SK-MEL-5 (cell line): ENCODE results near the gene DOHH. TPM values are rescaled to one million over a fixed set of nuclear protein-coding genes. Genes with fewer than 3 reads are reported as not detected.

Source experiments
- DNase-seq: peaks from one replicate; pipeline ENCODE4 v3.0.0-alpha.2; 2016; ENCODE audit warnings: low read depth, low spot score
- in situ Hi-C: cut with HindIII; loops from 2 replicates; pipeline ENCODE4 v1.10.0; 2016; ENCODE audit warnings: low sequenced_read_pairs, high pct_unique_total_duplicates, low pct_unique_long_range_greater_than_20kb
- polyA plus RNA-seq, 2 experiments: library from polyadenylated mRNA; depleted of rRNA; stranded (reverse); fragments of >200 nt; gene quantifications; 2 replicates each; pipeline ENCODE4 v1.2.3, GENCODE V29; 2015
- total RNA-seq: library from RNA; depleted of rRNA; stranded (reverse); fragments of >200 nt; shearing (Covaris generic); gene quantifications from 2 replicates; pipeline ENCODE4 v1.2.3, GENCODE V29; 2014; rRNA removed

The DOHH gene
- total RNA-seq, result 13.1 and 13.4 TPM in 2 replicates
- 22.8 and 27.0 TPM in 2 replicates for polyA plus RNA-seq (2015; cell fraction: cytosol; rRNA removed)
- 14.2 and 14.9 TPM in 2 replicates for polyA plus RNA-seq (2015; cell fraction: nucleus; rRNA removed)

DNA sequence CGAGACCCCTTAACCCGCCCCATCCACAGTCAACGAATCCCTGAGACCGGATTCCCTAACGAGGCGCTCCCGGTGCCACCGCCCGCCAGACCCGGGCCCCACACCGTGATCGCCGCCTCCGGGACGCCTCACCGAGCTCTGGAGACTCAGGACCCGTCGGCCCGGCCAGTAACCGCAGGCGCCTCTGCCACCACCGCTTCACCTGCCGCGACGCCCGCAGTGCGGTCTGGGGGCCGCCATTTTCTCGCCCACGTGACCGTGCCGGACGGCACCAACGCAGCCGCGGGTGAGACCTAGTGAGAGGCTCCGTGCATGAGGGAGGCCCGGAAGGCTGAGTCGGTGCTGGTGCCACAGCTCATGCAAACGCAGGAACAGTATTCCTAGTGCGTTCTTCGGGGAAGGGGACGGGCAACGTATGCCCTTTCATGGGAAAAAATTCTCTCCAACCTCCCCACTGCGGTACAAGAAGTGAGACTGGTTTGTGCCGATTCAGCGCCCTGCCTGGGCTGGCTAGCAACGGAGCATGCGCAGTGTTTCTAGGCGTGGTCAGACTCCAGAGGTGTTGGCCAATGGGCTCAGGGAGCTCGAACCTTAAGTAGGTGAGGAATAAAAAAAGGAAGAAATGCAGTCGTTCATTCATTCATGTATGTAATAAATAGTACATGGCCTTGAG lies at the start of gene DOHH:
Gene DOHH (minus strand): TSS at position 246 of the 673 bp plus-strand sequence. CDS start 3,860 bp downstream, outside the sequence.
- in situ Hi-C loops, result no loop called here
- peak; percentile 96 for DNase-seq

DNA sequence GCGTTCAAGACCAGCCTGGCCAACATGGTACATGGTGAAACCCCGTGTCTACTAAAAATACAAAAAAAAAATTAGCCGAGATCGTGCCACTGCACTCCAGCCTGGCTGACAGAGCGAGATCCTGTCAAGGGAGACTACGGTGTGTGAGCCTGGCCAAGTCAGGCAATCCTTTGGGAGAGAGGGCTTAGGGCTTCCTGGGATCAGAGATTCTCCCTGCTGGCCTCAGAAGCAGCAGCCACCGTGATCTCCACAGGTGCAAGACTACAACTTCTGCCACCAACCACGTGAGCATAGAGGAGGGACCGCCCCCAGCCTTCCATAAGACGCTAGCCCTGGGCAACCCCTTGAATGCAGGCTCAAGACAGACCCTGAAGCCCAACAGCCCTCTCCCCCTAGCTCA lies 49.3 kb upstream of the DOHH start:
- peak; percentile 47 for DNase-seq
- in situ Hi-C loops, result no loop called here

DNA sequence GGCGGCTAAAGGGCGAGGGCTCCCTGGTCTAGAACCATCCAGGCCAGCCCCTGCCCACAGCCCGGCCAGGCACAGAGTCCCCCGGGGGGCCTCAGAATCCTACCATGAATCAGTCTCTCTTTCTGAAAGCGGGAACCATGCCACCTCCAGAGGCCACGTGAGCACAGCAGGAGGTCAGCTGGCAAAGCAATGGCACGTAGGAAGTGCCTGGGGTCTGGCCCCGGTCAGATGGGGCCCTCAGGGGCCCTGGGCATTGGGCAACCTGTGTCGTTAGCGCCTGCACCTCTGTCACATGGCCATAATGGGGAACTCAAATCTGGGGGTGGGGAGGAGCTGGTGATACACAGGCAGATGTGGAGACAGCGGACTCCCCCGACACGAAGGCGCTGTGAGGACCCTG lies 48.1 kb upstream of the DOHH start:
- in situ Hi-C loops, result no loop called here

GRCh38 chr19:3547767-3548282 lies 47.4 kb upstream of the DOHH start:
- in situ Hi-C loops, result no loop called here

More for the DNA sequence above, 48.1 kb upstream of the DOHH start:
- DNase-seq, result peak; percentile 85

DNA sequence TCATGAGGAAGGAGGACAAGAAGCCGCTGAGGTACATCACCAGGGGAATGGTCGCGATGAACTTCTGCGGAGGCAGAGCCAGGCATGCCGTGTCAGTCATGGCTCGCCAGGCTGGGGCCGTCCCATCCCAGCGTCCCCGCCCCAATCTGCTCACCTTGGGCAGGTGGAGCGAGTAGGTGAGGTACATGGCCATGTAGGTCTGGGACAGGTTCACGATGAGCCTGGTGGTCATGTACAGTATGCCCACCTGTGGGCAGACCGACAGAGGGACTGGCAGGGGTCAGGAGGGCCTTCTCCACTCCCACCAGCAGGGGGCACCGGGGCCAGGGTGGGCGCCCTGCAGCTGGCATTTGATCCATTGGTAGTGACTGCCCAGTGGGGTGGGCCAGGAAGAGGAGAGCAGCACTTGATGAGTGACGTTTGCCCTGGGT lies 46.8 kb upstream of the DOHH start:
- in situ Hi-C loops, result no loop called here
- DNase-seq, result peak; percentile 79

More at GRCh38 chr19:3547767-3548282, 47.4 kb upstream of the DOHH start:
- no peak for DNase-seq

DNA sequence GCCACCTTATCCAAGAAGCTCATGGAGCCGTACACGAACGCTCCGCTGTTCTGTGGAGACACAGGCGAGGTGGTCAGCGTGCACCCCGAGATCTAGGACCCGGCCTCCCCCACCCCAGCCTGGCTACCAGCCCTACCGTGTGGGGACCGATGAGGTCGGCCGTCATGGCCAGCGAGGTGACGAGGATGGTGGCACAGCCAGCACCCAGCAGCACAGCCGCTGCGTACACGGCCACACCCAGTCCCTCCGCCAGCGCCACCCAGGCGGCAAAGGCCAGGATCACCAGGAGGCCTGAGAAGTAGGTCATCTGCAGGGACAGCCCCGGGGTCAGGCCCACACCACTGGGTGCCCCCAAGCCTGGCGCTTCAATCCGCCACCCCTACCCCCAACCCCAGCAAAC lies 45.6 kb upstream of the DOHH start:
- no peak for DNase-seq
- in situ Hi-C loops, result no loop called here

DNA sequence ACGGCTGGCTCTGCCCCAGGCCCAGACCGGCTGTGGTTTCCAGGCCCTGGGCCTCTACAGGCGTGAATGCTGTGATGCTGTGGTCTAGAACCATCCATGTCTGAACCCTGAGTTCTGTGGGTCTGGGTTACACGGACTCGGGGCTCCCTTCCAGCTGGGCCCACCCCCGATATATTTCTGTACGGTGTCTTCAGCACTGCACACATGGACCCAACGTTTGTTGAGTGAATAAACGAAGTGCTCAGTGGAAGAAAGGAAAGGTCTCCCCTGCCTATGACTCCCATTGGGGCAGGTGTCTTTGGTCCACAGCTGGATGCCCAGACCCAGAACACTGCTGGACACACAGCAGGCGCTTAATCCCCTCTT lies 45.2 kb upstream of the DOHH start:
- in situ Hi-C loops, result no loop called here
- DNase-seq, result no peak

DNA sequence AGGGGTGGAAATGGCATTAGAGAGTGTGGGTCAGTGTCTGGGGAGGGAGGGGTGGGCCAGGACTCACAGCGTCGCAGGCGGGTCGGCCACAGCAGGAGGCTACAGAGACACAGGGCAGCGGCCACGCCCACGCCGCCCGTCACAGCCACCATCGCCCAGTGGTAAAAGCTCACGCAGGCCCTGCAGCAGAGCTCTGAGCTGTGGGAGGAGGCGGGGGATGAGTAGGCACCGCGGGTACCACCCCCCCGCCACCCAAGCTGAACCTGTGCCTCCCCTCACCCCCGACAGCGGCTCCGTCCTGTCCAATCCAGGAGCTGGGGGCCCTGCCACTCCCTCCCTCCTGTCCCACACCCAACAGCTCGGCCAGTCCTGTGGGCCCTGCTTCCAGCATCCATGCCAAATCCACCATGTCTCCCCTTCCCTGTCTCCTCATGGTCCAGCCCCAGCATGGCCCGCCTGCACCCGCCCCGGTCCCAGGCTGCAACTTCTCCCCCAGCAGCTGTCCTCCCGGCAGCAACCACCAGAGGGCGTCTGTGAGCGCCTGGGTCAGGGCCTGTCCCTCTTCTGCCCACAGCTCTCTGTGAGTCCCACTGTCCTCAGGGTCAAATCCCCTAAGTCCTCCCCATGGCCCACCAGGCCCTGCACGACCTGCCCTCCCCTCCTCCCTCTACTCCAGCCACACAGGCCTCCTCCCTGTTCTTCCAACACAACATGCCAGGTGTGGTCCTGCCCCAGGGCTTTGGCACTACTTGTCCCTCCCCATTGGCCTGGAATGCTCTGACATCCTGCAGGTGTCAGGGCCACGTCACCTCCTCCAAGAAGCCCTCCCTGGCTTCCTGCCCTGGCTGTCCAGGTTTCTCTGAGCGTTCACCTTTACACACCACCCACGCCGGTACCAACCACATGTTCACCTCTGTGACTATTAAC lies 44.5 kb upstream of the DOHH start:
- in situ Hi-C loops, result no loop called here

DNA sequence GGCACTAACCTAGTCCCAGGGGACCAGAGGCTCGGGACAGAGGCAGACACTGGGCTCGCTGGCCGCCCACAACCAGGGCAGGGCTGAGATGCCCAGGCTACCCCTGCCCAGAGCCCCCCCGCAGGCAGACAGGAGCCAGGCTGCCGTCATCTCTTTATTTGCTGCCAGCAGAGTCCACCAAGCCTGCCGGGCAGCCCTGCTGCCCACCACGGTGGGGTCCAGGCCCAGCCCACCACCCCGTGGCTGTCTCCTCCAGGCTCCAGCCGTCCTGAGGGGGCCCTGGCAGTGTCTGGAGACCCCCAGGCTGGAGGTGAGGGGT lies 43.5 kb upstream of the DOHH start:
- DNase-seq, result no peak
- in situ Hi-C loops, result no loop called here

More for the DNA sequence above, 44.5 kb upstream of the DOHH start:
- DNase-seq, result peak; percentile 66

GRCh38 chr19:3543150-3544057 lies 42.9 kb upstream of the DOHH start:
- peak; percentile 21 for DNase-seq
- in situ Hi-C loops, result no loop called here

DNA sequence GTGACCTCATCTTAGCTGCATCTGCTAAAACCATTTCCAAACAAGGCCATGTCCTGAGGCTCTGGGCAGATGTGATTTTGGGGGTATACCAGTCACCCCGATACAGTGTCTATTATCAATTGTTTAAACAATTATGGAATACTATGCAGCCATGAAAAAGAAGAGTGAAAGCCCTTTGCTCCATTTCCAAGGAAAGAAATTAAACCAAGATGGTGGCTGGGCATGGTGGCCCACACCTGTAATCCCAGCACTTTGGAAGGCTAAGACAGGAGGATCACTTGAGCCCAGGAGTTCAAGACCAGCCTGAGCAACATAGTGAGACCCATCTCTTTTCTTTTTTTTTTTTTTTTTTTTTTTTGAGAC lies 39.3 kb upstream of the DOHH start:
- no peak for DNase-seq
- in situ Hi-C loops, result no loop called here

DNA sequence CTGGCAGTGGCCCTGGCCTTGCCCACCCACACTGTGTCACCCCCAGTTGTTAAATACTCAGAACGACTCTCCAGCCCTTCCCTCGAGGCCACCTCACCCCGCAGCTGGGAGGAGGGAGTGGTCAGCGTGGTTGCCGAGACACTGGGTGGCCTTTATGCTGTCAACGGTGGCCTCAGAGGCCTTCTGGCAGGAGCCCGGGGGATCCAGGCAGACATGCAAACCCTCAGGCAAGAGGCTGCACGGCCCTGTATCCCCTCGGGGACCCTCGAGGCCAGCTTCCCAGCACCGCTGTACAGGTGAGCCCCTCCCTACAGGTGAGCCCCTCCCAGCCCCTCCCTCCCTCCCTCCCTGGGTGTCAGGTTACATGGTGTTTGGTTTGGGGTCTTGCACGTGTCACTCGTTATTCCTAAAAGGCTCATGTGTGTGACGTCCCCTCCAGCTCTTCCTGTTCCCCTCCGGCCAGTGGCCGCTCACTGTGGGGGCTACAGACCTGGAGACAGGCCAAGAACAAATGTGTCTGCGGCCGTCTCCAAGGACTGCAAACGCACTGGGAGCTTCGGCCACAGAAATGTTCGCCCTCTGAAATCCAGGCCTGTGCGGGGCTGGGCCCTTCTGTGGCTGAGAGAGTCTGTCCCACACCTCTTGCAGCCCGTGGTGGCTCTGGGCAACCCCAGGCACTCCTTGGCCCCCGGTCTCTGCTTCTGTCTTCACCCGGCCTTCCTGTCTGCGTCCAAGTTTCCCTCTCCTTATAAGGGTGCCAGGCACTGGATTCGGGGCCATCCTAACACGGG lies 38.7 kb upstream of the DOHH start, which contains the start of gene TEKTIP1:
Gene TEKTIP1 (plus strand): TSS at position 210 of the 791 bp plus-strand sequence. CDS start 4 bp downstream, at position 214.
- in situ Hi-C loops, result no loop called here
- DNase-seq, result peak; percentile 81

GRCh38 chr19:3538258-3538929 lies 37.9 kb upstream of the DOHH start:
- in situ Hi-C loops, result no loop called here
- DNase-seq, result peak; percentile 59

DNA sequence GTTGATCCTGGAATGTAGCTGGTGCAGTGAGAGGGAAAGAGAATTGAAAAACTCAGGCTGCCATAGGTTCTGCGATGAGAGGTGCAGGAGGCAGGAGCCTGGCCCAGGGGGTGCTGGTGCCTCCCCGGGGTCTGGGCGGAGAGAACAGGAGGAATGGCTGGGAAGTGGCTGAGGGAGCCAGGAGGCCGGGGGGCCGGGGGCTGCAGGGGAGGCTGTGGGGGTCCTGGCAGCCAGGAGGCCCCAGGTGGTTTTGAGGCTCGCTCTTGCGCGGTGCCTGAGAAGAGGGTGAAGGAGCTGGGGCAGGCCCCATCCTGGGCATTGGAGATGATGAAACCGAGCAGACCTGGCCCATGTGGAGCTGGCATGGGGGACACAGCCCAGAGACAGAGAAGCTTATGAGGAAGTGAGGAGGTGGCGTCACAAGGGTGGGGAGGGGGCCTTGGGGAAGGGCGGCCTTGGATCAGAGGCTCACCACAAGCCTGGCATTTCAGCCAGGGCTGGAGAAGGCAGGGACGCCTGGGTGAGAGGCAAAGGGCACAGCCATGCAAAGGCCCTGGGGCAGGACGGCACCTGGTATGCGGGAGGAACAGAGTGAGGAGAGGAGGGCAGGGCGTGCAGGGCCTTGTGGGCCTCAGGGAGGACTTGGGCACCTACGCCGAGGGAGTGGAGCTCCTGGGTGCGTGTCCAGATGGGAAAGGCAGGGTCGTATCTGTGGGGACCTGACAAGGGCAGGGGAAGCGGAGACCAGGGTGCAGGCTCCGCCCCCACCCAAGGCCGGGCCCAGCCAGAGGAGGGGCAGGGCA lies 37.2 kb upstream of the DOHH start:
- peak; percentile 74 for DNase-seq
- in situ Hi-C loops, result no loop called here

GRCh38 chr19:3537101-3537437 lies 36.6 kb upstream of the DOHH start:
- in situ Hi-C loops, result no loop called here
- no peak for DNase-seq
